HEK293 (cell line): Measurements from ENCODE around the gene APRT.

Source experiments
- CTCF ChIP-seq: fragments of 450-650 bp; formaldehyde crosslinking; IDR thresholded peaks from 2 replicates; pipeline ENCODE4 v1.5.1; 2016; ENCODE audit warnings: missing biosample characterization, missing genetic modification characterization
- KLF17 ChIP-seq: fragments of 450-650 bp; formaldehyde crosslinking; IDR thresholded peaks from 2 replicates; pipeline ENCODE4 v1.5.1; 2016; ENCODE audit warnings: missing biosample characterization, missing genetic modification characterization
- KLF8 ChIP-seq: fragments of 450-650 bp; formaldehyde crosslinking; IDR thresholded peaks from 2 replicates; pipeline ENCODE4 v1.5.1; 2016; ENCODE audit warnings: missing biosample characterization, missing genetic modification characterization
- PRDM4 ChIP-seq: fragments of 450-650 bp; formaldehyde crosslinking; IDR thresholded peaks from 2 replicates; pipeline ENCODE4 v1.5.1; 2017; ENCODE audit warnings: missing biosample characterization, missing genetic modification characterization
- SETDB1 ChIP-seq: IDR thresholded peaks from one replicate; pipeline ENCODE4 v1.6.1; 2017; ENCODE audit warnings: mild to moderate bottlenecking, low read length, moderate library complexity, mixed read lengths; ENCODE audit not compliant: insufficient read length
- YY1 ChIP-seq: fragments of 450-650 bp; formaldehyde crosslinking; IDR thresholded peaks from 2 replicates; pipeline ENCODE4 v1.5.1; 2018; ENCODE audit warnings: missing biosample characterization, missing genetic modification characterization
- ZBTB49 ChIP-seq: fragments of 450-650 bp; formaldehyde crosslinking; IDR thresholded peaks from 2 replicates; pipeline ENCODE4 v1.5.1; 2016; ENCODE audit warnings: missing biosample characterization, missing genetic modification characterization, low read depth
- ZFP41 ChIP-seq: fragments of 450-650 bp; formaldehyde crosslinking; IDR thresholded peaks from 2 replicates; pipeline ENCODE4 v1.5.1; 2016; ENCODE audit warnings: missing biosample characterization, missing genetic modification characterization, borderline replicate concordance
- ZNF121 ChIP-seq: fragments of 450-650 bp; formaldehyde crosslinking; IDR thresholded peaks from 2 replicates; pipeline ENCODE4 v1.5.1; 2016; ENCODE audit warnings: missing biosample characterization, missing genetic modification characterization
- ZNF138 ChIP-seq: fragments of 450-650 bp; formaldehyde crosslinking; IDR thresholded peaks from 2 replicates; pipeline ENCODE4 v1.5.1; 2016; ENCODE audit warnings: missing biosample characterization, missing genetic modification characterization, borderline replicate concordance
- ZNF146 ChIP-seq: fragments of 450-650 bp; formaldehyde crosslinking; IDR thresholded peaks from 2 replicates; pipeline ENCODE4 v1.5.1; 2016; ENCODE audit warnings: missing biosample characterization, missing genetic modification characterization
- ZNF148 ChIP-seq: fragments of 450-650 bp; formaldehyde crosslinking; IDR thresholded peaks from 2 replicates; pipeline ENCODE4 v1.5.0; 2017; ENCODE audit warnings: missing biosample characterization, missing genetic modification characterization, borderline replicate concordance
- ZNF214 ChIP-seq: fragments of 450-650 bp; formaldehyde crosslinking; IDR thresholded peaks from 2 replicates; pipeline ENCODE4 v1.5.1; 2017; ENCODE audit warnings: missing biosample characterization, mild to moderate bottlenecking, missing genetic modification characterization, borderline replicate concordance
- ZNF248 ChIP-seq: fragments of 450-650 bp; formaldehyde crosslinking; IDR thresholded peaks from 2 replicates; pipeline ENCODE4 v1.5.1; 2017; ENCODE audit warnings: missing biosample characterization, missing genetic modification characterization
- ZNF26 ChIP-seq: fragments of 450-650 bp; formaldehyde crosslinking; IDR thresholded peaks from 2 replicates; pipeline ENCODE4 v1.5.1; 2016; ENCODE audit warnings: missing biosample characterization, missing genetic modification characterization
- ZNF354C ChIP-seq: fragments of 450-650 bp; formaldehyde crosslinking; IDR thresholded peaks from 2 replicates; pipeline ENCODE4 v1.5.1; 2016; ENCODE audit warnings: missing biosample characterization, missing genetic modification characterization, low read depth, borderline replicate concordance
- ZNF362 ChIP-seq: fragments of 450-650 bp; formaldehyde crosslinking; IDR thresholded peaks from 2 replicates; pipeline ENCODE4 v1.5.1; 2016; ENCODE audit warnings: missing biosample characterization, missing genetic modification characterization
- ZNF426 ChIP-seq: fragments of 450-650 bp; formaldehyde crosslinking; IDR thresholded peaks from 2 replicates; pipeline ENCODE4 v1.5.1; 2017; ENCODE audit warnings: missing biosample characterization, missing genetic modification characterization, mild to moderate bottlenecking, inconsistent platforms, moderate library complexity
- ZNF433 ChIP-seq: fragments of 450-650 bp; formaldehyde crosslinking; IDR thresholded peaks from 2 replicates; pipeline ENCODE4 v1.5.1; 2016; ENCODE audit warnings: missing biosample characterization, missing genetic modification characterization, low read depth
- ZNF571 ChIP-seq: fragments of 450-650 bp; formaldehyde crosslinking; IDR thresholded peaks from 2 replicates; pipeline ENCODE4 v1.5.0; 2017; ENCODE audit warnings: missing biosample characterization, missing genetic modification characterization
- ZNF580 ChIP-seq: fragments of 450-650 bp; formaldehyde crosslinking; IDR thresholded peaks from 2 replicates; pipeline ENCODE4 v1.5.1; 2016; ENCODE audit warnings: missing biosample characterization, missing genetic modification characterization
- ZNF596 ChIP-seq: fragments of 450-650 bp; IDR thresholded peaks from 2 replicates; pipeline ENCODE4 v1.5.0; 2018; ENCODE audit warnings: missing biosample characterization, mild to moderate bottlenecking, missing genetic modification characterization, moderate library complexity
- ZNF707 ChIP-seq: fragments of 450-650 bp; formaldehyde crosslinking; IDR thresholded peaks from 2 replicates; pipeline ENCODE4 v1.5.1; 2016; ENCODE audit warnings: missing biosample characterization, missing genetic modification characterization
- ZNF830 ChIP-seq: fragments of 450-650 bp; IDR thresholded peaks from 2 replicates; pipeline ENCODE4 v1.5.0; 2018; ENCODE audit warnings: missing biosample characterization, missing genetic modification characterization, low read depth, mild to moderate bottlenecking, moderate library complexity
- ZXDB ChIP-seq: fragments of 450-650 bp; formaldehyde crosslinking; IDR thresholded peaks from 2 replicates; pipeline ENCODE4 v1.5.1; 2016; ENCODE audit warnings: missing biosample characterization, missing genetic modification characterization

Gene APRT

GRCh38 chr16:88809068-88809675, 2.6 kb downstream of the APRT start (continued):
- TF ChIP-seq ZNF596 (tag by site-specific recombination) (0 out of 2 replicates have a peak, but pooled peaks have one; percentile 10), SETDB1 (no peak), ZNF830 (tag by site-specific recombination) (no peak), ZXDB (no peak), YY1 (tag by site-specific recombination) (no peak), ZNF148 (tag by site-specific recombination) (no peak), ZNF354C (tag by site-specific recombination) (no peak), KLF17 (tag by site-specific recombination) (no peak), ZBTB49 (no peak), ZNF362 (tag by site-specific recombination) (no peak), PRDM4 (tag by site-specific recombination) (no peak; the same call in 1 of the 2 replicates), KLF8 (tag by site-specific recombination) (no peak), ZNF146 (tag by site-specific recombination) (no peak), ZNF138 (no peak), ZNF214 (tag by site-specific recombination) (no peak), ZNF707 (no peak), ZNF580 (no peak), ZNF248 (tag by site-specific recombination) (no peak), ZFP41 (tag by site-specific recombination) (no peak), ZNF121 (no peak), ZNF426 (tag by site-specific recombination) (no peak), ZNF571 (tag by site-specific recombination) (no peak), ZNF433 (tag by site-specific recombination) (no peak), CTCF (tag by site-specific recombination) (no peak), ZNF26 (tag by site-specific recombination) (no peak)
